HG02759 (cell line): ENCODE results near the gene CCDC117.
A peak's percentile ranks its signal among the peaks of the same experiment; 100 is the strongest.

ENCODE experiments used
- ATAC-seq: cut with Tn5 transposase; IDR thresholded peaks from one replicate; pipeline ENCODE4 v1.9.1; 2021; ENCODE audit warnings: mild to moderate bottlenecking, moderate library complexity; ENCODE audit not compliant: unreplicated experiment

The CCDC117 gene

DNA sequence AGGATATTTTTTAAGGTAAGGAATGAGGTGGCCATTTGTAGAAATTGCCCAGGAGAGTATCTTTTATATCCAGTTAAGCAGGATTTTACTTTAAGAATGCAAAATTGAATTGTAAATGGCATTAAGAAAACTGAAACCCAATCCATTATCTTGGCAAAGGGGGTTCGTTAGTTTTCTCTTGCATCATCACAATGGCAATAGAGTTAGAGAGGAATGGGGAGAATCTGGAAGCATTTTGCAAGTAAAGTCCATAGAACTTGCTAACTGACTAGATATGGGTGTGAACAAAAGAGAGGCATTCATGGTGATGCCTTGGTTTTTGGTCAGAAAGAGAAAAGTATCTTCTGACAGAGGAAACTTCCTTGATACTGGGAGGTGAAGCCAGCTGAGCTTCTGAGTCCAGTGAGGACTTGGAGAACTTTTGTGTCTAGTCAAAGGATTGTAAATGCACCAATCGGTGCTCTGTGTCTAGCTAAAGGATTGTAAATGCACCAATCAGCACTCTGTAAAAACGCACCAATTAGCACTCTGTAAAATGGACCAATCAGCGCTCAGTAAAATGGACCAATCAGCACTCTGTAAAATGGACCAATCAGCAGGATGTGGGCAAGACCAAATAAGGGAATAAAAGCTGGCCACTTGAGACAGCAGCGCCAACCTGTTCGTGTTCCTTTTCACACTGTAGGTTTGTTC lies 3.6 kb upstream of the CCDC117 start:
- no peak for ATAC-seq

- no peak for ATAC-seq
These were observed 3.0 kb upstream of the CCDC117 start for GRCh38 chr22:28769394-28770085.

DNA sequence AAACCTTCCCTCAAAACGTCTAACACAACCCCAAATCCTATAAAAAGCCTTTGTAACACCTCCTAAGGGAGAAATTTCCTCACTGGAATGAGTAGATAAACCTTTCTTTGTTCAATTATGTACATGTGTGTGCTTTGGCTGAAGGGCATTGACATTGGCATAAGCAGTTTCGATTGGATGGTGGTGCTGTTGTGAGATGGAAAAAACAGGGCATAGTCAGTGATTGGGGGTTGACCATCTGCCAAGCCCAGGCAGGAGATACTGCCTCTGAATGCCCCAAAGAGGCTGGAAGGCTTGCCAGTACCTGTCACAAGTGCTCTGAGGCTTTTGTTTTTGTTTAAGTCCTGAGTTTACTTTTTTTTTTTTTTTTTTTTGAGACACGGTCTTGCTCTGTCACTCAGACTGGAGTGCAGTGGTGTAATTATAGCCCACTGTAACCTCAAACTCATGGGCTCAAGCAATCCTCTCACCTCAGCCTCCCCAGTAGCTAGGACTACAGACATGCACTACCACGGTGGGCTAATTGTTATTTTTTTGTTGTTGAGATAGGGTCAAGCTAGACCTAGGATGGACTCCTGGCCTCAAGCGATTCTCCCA lies 1.2 kb upstream of the CCDC117 start:
- ATAC-seq: no peak

DNA sequence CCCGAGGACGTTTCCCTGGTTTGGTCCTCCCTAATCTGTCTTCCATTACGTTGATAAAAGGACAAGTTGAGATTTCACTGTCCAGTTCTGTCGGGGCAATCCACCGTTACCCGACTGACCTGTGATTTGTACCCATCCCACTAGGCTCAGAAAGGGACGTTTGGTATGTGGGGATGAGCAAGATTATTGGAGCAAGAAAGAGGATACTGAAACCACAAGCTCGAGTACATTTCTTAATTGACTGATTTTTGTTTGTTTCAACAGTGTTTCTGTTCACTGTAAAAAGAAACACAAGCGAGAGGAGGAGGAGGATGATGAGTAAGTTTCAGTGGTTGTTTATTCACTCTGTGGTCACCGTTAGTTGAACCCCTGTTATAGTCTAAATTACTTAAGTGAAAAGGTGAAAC lies 969 bp downstream of the CCDC117 start:
- ATAC-seq: peak; percentile 10

- ATAC-seq: no peak
These were observed 1.9 kb downstream of the CCDC117 start for GRCh38 chr22:28774378-28774777.

- no peak for ATAC-seq
These were observed 7.3 kb downstream of the CCDC117 start for GRCh38 chr22:28779833-28780232.

GRCh38 chr22:28780296-28780695 lies 7.8 kb downstream of the CCDC117 start:
- ATAC-seq: no peak

GRCh38 chr22:28783786-28784671 lies 11.5 kb downstream of the CCDC117 start:
- no peak for ATAC-seq

DNA sequence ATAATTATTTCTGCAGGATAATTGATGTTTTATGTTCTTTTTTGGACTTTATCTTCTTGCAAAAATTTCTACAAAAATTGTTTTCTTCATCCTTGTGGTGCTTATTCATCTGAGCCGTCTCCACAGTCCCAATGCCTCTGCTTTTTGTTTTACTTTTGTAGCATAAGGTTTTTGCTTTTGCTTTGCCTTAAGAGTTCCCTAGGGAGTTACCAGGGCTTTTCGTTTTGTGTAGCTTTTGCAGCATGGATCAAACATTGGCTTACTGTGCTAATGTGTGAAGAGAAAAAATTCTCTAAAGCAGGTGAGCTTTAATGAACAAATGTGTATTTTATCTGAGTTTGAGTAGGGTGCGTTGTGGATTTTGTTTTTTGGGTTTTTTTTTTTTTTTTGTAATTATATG lies 16.1 kb downstream of the CCDC117 start:
- no peak for ATAC-seq

DNA sequence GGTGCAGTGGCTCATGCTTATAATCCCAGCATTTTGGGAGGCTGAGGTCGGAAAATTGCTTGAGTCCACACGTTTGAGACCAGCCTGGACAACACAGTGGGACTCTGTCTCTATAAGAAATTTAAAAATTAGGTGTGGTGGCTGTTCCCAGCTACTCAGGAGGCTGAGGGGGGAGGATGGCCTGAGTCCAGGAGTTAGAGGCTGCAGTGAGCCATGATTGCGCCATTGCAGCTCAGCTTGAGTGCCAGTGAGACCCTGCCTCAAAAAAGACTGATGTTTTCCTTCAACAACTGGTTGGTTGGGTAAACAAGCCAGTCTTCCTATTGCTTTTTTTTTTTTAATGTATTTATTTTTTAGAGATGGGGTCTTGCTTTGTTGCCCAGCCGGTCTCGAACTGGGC lies 18.6 kb downstream of the CCDC117 start:
- no peak for ATAC-seq

DNA sequence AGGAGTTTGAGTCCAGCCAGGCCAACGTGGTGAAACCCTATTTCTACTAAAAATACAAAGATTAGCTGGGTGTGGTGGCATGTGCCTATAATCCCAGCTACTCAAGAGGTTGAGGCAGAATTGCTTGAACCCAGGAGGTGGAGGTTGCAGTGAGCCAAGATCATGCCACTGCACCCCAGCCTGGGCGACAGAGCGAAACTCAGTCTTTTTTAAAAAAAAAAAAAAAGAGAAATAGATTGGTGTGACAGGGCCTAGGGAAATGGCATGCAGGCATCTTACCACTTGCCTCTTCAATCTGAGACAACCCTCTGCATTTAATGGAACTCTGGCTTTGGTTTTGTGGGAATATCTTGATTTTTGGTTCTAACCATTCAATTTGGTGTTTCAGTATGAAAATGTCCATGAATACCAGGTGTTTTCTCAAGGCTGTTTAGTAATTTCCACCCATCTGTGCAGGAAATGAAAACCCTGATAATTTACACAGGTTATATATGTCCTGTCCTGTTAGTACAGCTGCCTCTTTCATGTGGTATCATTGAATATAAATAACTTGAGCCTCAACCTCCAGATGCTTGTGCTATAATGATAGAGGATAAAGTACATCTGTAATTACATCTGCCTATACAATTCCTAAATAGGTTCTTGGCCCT lies 19.5 kb downstream of the CCDC117 start:
- peak; percentile 74 for ATAC-seq

DNA sequence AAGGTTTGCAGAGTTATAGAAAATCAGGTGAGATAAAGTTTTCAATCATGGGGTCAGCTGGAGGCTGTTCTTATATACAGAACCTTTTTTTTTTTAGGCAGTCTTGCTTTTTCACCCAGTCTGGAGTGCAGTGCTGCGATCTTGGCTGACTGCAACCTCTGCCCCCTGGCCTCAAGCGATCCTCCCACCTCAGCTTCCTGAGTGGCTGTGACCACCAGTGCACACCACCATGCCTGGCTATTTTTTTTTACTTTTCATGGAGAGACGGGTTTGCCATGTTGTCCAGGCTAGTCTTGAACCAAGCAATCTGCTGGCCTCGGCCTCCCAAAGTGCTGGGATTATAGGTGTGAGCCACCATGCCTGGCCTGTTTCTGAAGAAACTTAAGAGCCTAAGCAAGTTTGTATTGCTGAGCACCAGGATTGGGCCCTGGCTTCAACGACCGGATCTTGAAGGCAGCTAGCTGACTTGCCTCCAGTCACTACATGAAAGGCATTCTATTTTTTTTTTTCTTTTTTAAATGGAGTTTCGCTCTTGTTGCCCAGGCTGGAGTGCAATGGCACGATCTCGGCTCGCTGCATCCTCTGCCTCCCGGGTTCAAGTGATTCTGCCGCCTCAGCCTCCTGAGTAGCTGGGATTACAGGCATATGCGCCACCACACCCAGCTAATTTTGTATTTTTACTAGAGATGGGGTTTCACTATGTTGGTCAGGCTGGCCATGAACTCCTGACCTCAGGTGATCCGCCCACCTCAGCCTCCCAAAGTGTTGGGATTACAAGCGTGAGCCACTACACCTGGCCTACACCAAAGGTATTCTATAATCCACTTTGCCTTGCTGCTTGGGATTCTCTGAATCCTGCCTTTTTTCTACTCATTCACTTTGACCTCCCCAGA lies 20.2 kb downstream of the CCDC117 start:
- ATAC-seq: peak; percentile 40

GRCh38 chr22:28793976-28794584 lies 21.6 kb downstream of the CCDC117 start:
- ATAC-seq: no peak

- no peak for ATAC-seq
These were observed 22.7 kb downstream of the CCDC117 start for GRCh38 chr22:28795071-28795693.

DNA sequence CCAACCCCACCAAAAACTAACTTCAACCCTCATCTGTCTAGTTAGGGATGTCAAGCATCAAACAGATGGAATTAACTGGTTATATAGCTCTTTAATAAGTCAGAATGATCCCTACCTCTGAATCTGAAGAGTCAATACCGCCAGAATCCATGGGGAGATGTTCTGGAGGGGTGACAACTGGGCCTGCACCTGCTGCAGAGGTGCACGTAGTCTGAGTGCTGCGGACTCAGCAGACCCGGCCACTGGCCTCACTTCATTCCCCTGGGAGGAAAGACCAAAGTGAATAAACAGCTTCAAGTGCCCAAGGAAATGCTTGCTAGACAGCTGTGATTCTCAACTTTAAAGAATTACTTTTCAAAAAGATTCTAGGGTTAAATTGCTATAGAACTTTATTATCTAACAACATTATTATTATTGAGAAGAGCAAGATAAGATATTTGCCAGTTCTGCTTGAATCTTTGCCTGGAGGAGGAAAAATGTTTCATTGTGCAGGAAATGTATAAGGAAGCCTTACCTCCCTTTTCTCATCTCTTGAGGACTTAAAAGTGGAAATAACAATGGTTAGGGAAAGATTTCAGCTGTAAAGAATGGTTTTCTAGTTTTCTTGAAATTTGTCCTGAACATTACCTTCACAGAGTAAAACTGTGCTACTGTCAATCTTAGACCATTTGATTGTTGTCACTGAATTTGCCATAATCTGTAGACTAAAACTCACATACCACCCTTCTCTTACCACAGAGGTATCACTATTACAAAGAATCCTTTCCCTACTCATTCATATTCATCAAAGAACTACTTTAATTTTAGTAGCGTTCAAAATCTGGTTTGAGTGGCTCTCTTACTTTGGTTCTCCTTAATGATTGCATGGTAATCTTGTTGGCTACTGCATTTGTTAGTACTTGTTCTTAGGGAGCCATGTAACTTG lies 23.7 kb downstream of the CCDC117 start:
- no peak for ATAC-seq

- ATAC-seq: no peak
These were observed 26.5 kb downstream of the CCDC117 start for GRCh38 chr22:28798810-28799605.
